Smooth muscle cell (in vitro differentiated cells): Measurements from ENCODE around the gene B2M. TPM values are rescaled to one million over a fixed set of nuclear protein-coding genes. Genes with fewer than 3 reads are reported as not detected.

Source experiments
- DNase-seq: peaks from one replicate; lab custom pipeline; 2025; ENCODE audit not compliant: unreplicated experiment; lab: John Stamatoyannopoulos, UW
- H2AFZ ChIP-seq: fragments of 200-600 bp; sonication (generic); 2 replicates; pipeline ENCODE4 v1.6.0; 2016; ENCODE audit warnings: antibody characterized with exemption, low read depth, mild to moderate bottlenecking
- H3F3A ChIP-seq: fragments of 200-600 bp; sonication (generic); 2 replicates; pipeline ENCODE4 v1.6.0; 2017; ENCODE audit warnings: antibody characterized with exemption, low read depth
- H3K27ac ChIP-seq: fragments of 200-600 bp; sonication (generic); 2 replicates; pipeline ENCODE4 v1.5.1; 2016; ENCODE audit warnings: low read depth, mild to moderate bottlenecking
- H3K27me3 ChIP-seq: fragments of 200-600 bp; sonication (generic); 2 replicates; pipeline ENCODE4 v1.6.1; 2016; ENCODE audit warnings: low read depth, mild to moderate bottlenecking
- H3K36me3 ChIP-seq: fragments of 200-600 bp; sonication (generic); 2 replicates; pipeline ENCODE4 v1.5.1; 2016; ENCODE audit warnings: low read depth
- H3K4me1 ChIP-seq: fragments of 200-600 bp; sonication (generic); 2 replicates; pipeline ENCODE4 v1.5.1; 2016; ENCODE audit warnings: low read depth
- H3K4me2 ChIP-seq: fragments of 200-600 bp; sonication (generic); 2 replicates; pipeline ENCODE4 v1.6.0; 2016; ENCODE audit warnings: mild to moderate bottlenecking
- H3K4me3 ChIP-seq: fragments of 200-600 bp; sonication (generic); 2 replicates; pipeline ENCODE4 v1.5.1; 2016; ENCODE audit warnings: mild to moderate bottlenecking
- H3K79me2 ChIP-seq: fragments of 200-600 bp; sonication (generic); 2 replicates; pipeline ENCODE4 v1.6.0; 2016; ENCODE audit warnings: low read depth, mild to moderate bottlenecking
- H3K9ac ChIP-seq: fragments of 200-600 bp; sonication (generic); 2 replicates; pipeline ENCODE4 v1.6.0; 2016; ENCODE audit warnings: low read depth
- H3K9me3 ChIP-seq: fragments of 200-600 bp; sonication (generic); replicated peaks from 2 replicates; pipeline ENCODE4 v1.5.1; 2016; ENCODE audit warnings: low read depth
- H4K20me1 ChIP-seq: fragments of 200-600 bp; sonication (generic); 2 replicates; pipeline ENCODE4 v1.6.0; 2016; ENCODE audit warnings: low read depth
- WGBS: methylation state at CpG from one replicate; pipeline ENCODE4 v1.1.7; 2016; ENCODE audit warnings: low lambda C conversion rate; 5-methylcytosine and 5-hydroxymethylcytosine counted together
- polyA plus RNA-seq: library from polyadenylated mRNA; unstranded; fragments of >200 nt; fragmentation: Nextera tagmentation; extraction: Ambion mirVana; gene quantifications from 2 replicates; pipeline ENCODE4 v1.2.1, GENCODE V29; 2016
- total RNA-seq: library from RNA; depleted of rRNA; stranded (reverse); fragments of >200 nt; gene quantifications from 2 replicates; pipeline ENCODE4 v1.2.3, GENCODE V29; 2014
- TF ChIP-seq, protein P1 (sequence below): fragments of 200-600 bp; sonication (generic); IDR thresholded peaks from 2 replicates; pipeline ENCODE4 v1.5.1; 2017; ENCODE audit warnings: borderline replicate concordance, mild to moderate bottlenecking, antibody characterized with exemption; ENCODE audit not compliant: insufficient read depth, poor library complexity, severe bottlenecking

The B2M gene
- total and polyA plus RNA-seq, 2 experiments from 2014 or later: 1,861 to 2,067 TPM

DNA sequence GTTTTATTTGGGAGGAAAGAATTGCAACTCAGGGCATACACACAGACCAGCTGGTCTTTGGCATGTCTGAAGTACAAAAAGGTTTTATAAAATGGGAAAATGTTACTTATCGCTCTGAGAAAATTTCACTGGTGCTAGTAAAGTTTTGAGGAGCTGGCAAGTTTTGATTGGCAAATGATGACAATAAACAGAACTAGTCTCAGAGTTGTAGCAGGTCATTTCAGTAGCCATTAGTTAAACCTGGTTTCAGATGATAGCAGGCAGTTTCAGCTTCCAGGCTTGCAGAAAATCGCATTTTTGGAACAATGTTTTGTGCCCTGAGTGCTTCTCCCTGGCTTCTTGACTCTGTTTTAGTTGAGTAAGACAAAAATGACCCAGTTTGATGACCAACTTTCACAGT is 10.7 kb downstream of the B2M start:
- Histone ChIP-seq H3F3A (peaks cover 3% of the 10 kb centered on the region), H2AFZ (no peak overlapping the region), H3K4me2 (no peak overlapping the region), H3K4me1 (no peaks in the 10 kb centered on the region), H3K9me3 (no peaks in the 10 kb centered on the region), H3K9ac (no peak overlapping the region), H3K27ac (no peak overlapping the region), H4K20me1 (no peaks in the 10 kb centered on the region), H3K79me2 (no peaks in the 10 kb centered on the region), H3K27me3 (no peaks in the 10 kb centered on the region), H3K36me3 (peaks cover 10% of the 10 kb centered on the region), H3K4me3 (no peak overlapping the region)
- 88% methylated on average over 2 of the region's 2 CpGs for WGBS
- DNase-seq: no peak
- TF ChIP-seq, protein P1, sequence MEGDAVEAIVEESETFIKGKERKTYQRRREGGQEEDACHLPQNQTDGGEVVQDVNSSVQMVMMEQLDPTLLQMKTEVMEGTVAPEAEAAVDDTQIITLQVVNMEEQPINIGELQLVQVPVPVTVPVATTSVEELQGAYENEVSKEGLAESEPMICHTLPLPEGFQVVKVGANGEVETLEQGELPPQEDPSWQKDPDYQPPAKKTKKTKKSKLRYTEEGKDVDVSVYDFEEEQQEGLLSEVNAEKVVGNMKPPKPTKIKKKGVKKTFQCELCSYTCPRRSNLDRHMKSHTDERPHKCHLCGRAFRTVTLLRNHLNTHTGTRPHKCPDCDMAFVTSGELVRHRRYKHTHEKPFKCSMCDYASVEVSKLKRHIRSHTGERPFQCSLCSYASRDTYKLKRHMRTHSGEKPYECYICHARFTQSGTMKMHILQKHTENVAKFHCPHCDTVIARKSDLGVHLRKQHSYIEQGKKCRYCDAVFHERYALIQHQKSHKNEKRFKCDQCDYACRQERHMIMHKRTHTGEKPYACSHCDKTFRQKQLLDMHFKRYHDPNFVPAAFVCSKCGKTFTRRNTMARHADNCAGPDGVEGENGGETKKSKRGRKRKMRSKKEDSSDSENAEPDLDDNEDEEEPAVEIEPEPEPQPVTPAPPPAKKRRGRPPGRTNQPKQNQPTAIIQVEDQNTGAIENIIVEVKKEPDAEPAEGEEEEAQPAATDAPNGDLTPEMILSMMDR: no peak

DNA sequence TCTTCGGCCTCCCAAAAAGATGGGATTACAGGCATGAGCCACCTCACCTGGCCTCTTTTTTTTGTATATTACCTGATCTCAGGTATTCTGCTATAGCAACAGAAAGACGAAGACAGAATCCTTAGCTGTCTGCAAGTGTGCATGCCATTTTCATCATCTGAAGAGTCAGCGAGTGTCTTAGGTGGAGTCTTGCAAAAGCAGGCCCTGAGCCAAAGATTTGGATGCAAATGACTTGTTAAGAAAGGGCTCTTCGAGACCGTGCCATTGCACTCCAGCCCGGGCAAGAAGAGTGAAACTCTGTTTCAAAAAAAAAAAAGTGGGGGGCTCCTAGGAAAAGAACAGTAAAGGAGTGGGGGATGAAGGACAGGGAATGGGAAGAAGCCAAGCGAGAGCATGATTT is 14.8 kb downstream of the B2M start:
- WGBS: 68% methylated on average over 7 of the region's 7 CpGs
- H3K9ac ChIP-seq: no peak overlapping the region
- DNase-seq: no peak

GRCh38 chr15:44726568-44727484 is 15.5 kb downstream of the B2M start:
- no peaks in the 10 kb centered on the region for H3K27me3 ChIP-seq
- H3K4me3 ChIP-seq: no peak overlapping the region
- H3K4me2 ChIP-seq: peak overlapping the region; percentile 35
- H3K79me2 ChIP-seq: no peaks in the 10 kb centered on the region
- H3K4me1 ChIP-seq: no peaks in the 10 kb centered on the region
- no peaks in the 10 kb centered on the region for H3K36me3 ChIP-seq
- TF ChIP-seq, protein P1: no peak
- no peak for DNase-seq
- 24% methylated on average over 5 of the region's 5 CpGs for WGBS
- no peaks in the 10 kb centered on the region for H3K9me3 ChIP-seq
- H3K9ac ChIP-seq: peak overlapping the region; percentile 42
- no peak overlapping the region for H2AFZ ChIP-seq
- H4K20me1 ChIP-seq: no peaks in the 10 kb centered on the region
- H3K27ac ChIP-seq: peak overlapping the region; percentile 83
- peaks cover 16% of the 10 kb centered on the region for H3F3A ChIP-seq

More for the DNA sequence above, 14.8 kb downstream of the B2M start:
- H3K4me1 ChIP-seq: no peaks in the 10 kb centered on the region
- H2AFZ ChIP-seq: no peak overlapping the region
- peak overlapping the region; percentile 35 for H3K4me2 ChIP-seq
- H3K36me3 ChIP-seq: no peaks in the 10 kb centered on the region
- no peaks in the 10 kb centered on the region for H3K79me2 ChIP-seq
- no peaks in the 10 kb centered on the region for H4K20me1 ChIP-seq
- H3K9me3 ChIP-seq: no peaks in the 10 kb centered on the region
- peaks cover 16% of the 10 kb centered on the region for H3F3A ChIP-seq
- no peak overlapping the region for H3K4me3 ChIP-seq
- H3K27ac ChIP-seq: peak overlapping the region; percentile 83
- no peaks in the 10 kb centered on the region for H3K27me3 ChIP-seq
- TF ChIP-seq, protein P1: no peak
